ENCODE measurements around the gene KCNC1.

KCNC1 gene

GRCh38 chr11:17755891-17756290, 21.3 kb downstream of the KCNC1 start:
- no peak for DNase-seq (ENCODE audit: low read depth)

GRCh38 chr11:17760102-17761029, 25.8 kb downstream of the KCNC1 start:
- peak; percentile 15 for DNase-seq (ENCODE audit: low read depth)

GRCh38 chr11:17762309-17762974, 27.9 kb downstream of the KCNC1 start:
- no peak for DNase-seq (ENCODE audit: low read depth)

GRCh38 chr11:17763244-17763643, 28.7 kb downstream of the KCNC1 start:
- DNase-seq (ENCODE audit: low read depth): no peak

GRCh38 chr11:17763703-17764102, 29.1 kb downstream of the KCNC1 start:
- no peak for DNase-seq (ENCODE audit: low read depth)

GRCh38 chr11:17764446-17765218, 30.1 kb downstream of the KCNC1 start:
- DNase-seq (ENCODE audit: low read depth): no peak

- no peak for DNase-seq (ENCODE audit: low read depth)
Observed at GRCh38 chr11:17765356-17766072, 30.9 kb downstream of the KCNC1 start.

- no peak for DNase-seq (ENCODE audit: low read depth)
Observed at GRCh38 chr11:17766073-17766359, 31.4 kb downstream of the KCNC1 start.

- DNase-seq (ENCODE audit: low read depth): no peak
Observed at GRCh38 chr11:17766590-17766989, 32.0 kb downstream of the KCNC1 start.

- DNase-seq (ENCODE audit: low read depth): no peak
Observed at GRCh38 chr11:17767301-17767885, 32.8 kb downstream of the KCNC1 start.

GRCh38 chr11:17767914-17768313, 33.3 kb downstream of the KCNC1 start:
- no peak for DNase-seq (ENCODE audit: low read depth)

- DNase-seq (ENCODE audit: low read depth): no peak
Observed at GRCh38 chr11:17768547-17768946, 34.0 kb downstream of the KCNC1 start.

GRCh38 chr11:17769218-17769617, 34.6 kb downstream of the KCNC1 start:
- DNase-seq (ENCODE audit: low read depth): no peak

GRCh38 chr11:17770048-17770652, 35.6 kb downstream of the KCNC1 start:
- DNase-seq (ENCODE audit: low read depth): no peak

- no peak for DNase-seq (ENCODE audit: low read depth)
Observed at GRCh38 chr11:17770917-17771316, 36.3 kb downstream of the KCNC1 start.

- no peak for DNase-seq (ENCODE audit: low read depth)
Observed at GRCh38 chr11:17771415-17771814, 36.8 kb downstream of the KCNC1 start.

- no peak for DNase-seq (ENCODE audit: low read depth)
Observed at GRCh38 chr11:17771841-17772401, 37.3 kb downstream of the KCNC1 start.

GRCh38 chr11:17772704-17773600, 38.4 kb downstream of the KCNC1 start:
- no peak for DNase-seq (ENCODE audit: low read depth)

GRCh38 chr11:17773674-17774073, 39.1 kb downstream of the KCNC1 start:
- no peak for DNase-seq (ENCODE audit: low read depth)
